ENCODE measurements around the gene PDSS1.

Gene PDSS1

DNA sequence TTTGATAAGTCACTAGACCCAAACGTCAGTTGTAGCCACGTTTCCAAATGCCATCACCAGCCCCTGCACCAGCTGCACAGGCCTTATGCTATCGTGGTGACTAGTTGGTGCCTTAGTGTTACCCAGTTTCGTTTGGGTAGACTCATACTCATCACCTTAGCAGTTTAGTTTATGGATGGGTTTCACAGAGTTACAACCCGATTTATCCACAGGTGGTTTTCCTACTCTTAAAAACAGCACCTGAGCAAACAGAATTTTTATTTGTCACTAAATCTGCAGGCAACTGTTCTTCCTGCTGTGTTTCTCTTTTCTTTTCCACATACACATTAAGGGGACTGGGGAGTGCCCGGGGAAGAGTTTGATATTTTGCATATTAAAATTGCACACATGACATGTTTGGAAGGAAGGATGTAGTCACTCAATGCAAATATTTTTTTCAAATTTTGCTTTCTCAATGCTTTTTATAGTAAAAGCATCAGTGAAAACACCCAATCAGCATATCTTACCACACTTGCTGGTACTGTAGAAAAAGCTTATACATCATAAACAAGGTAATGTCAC is 41.6 kb downstream of the PDSS1 start:
- Histone ChIP-seq H3K27me3 (replicated peaks; ENCODE audit: insufficient read depth, low read length) (no peaks in the 10 kb centered on the region), H3F3A (ENCODE audit: insufficient read depth, low read length) (peaks cover 30% of the 10 kb centered on the region), H3K79me2 (ENCODE audit: low read length) (peaks cover 28% of the 10 kb centered on the region), H3K36me3 (replicated peaks; ENCODE audit: insufficient read depth, low read length) (peaks cover 12% of the 10 kb centered on the region; the same call in 1 of the 2 replicates), H3K4me3 (ENCODE audit: low read length) (peak overlapping the region; percentile 28), H3K27ac (ENCODE audit: low read length) (peak overlapping the region; percentile 89), H3K9me3 (replicated peaks; ENCODE audit: insufficient read depth, low read length) (no peaks in the 10 kb centered on the region), H3K9ac (ENCODE audit: low read length) (peak overlapping the region; percentile 44), H2AFZ (ENCODE audit: low read length) (no peak overlapping the region), H4K20me1 (ENCODE audit: insufficient read depth, low read length) (no peaks in the 10 kb centered on the region), H3K4me2 (ENCODE audit: low read depth, low read length) (peak overlapping the region; percentile 42), H3K4me1 (ENCODE audit: low read length) (peaks cover 25% of the 10 kb centered on the region), H3K9me2 (replicated peaks; ENCODE audit: insufficient read depth, low read length) (no peaks in the 10 kb centered on the region)
- TF ChIP-seq, protein P1, sequence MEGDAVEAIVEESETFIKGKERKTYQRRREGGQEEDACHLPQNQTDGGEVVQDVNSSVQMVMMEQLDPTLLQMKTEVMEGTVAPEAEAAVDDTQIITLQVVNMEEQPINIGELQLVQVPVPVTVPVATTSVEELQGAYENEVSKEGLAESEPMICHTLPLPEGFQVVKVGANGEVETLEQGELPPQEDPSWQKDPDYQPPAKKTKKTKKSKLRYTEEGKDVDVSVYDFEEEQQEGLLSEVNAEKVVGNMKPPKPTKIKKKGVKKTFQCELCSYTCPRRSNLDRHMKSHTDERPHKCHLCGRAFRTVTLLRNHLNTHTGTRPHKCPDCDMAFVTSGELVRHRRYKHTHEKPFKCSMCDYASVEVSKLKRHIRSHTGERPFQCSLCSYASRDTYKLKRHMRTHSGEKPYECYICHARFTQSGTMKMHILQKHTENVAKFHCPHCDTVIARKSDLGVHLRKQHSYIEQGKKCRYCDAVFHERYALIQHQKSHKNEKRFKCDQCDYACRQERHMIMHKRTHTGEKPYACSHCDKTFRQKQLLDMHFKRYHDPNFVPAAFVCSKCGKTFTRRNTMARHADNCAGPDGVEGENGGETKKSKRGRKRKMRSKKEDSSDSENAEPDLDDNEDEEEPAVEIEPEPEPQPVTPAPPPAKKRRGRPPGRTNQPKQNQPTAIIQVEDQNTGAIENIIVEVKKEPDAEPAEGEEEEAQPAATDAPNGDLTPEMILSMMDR (IDR thresholded peaks at IDR 0.05; ENCODE audit: low read length) = no peak
- TF ChIP-seq EZH2 (optimal IDR thresholded peaks at IDR 0.05; ENCODE audit: low read depth, low read length) = no peak
- TF ChIP-seq EZH2phosphoT487 (IDR thresholded peaks at IDR 0.05; ENCODE audit: low read length) = no peak
- peak; percentile 89 for DNase-seq

GRCh38 chr10:26741368-26741767 is 43.9 kb downstream of the PDSS1 start:
- Histone ChIP-seq H2AFZ (ENCODE audit: low read length) (no peak overlapping the region), H3K9me2 (replicated peaks; ENCODE audit: insufficient read depth, low read length) (no peaks in the 10 kb centered on the region), H3K79me2 (ENCODE audit: low read length) (peaks cover 31% of the 10 kb centered on the region), H3K36me3 (replicated peaks; ENCODE audit: insufficient read depth, low read length) (peaks cover 16% of the 10 kb centered on the region; the same call in 1 of the 2 replicates), H3K4me2 (ENCODE audit: low read depth, low read length) (no peak overlapping the region), H3K4me1 (ENCODE audit: low read length) (peaks cover 28% of the 10 kb centered on the region), H3K4me3 (ENCODE audit: low read length) (no peak overlapping the region), H4K20me1 (ENCODE audit: insufficient read depth, low read length) (no peaks in the 10 kb centered on the region), H3K9me3 (replicated peaks; ENCODE audit: insufficient read depth, low read length) (no peaks in the 10 kb centered on the region), H3K27ac (ENCODE audit: low read length) (no peak overlapping the region), H3K9ac (ENCODE audit: low read length) (no peak overlapping the region), H3F3A (ENCODE audit: insufficient read depth, low read length) (peaks cover 30% of the 10 kb centered on the region), H3K27me3 (replicated peaks; ENCODE audit: insufficient read depth, low read length) (no peaks in the 10 kb centered on the region)
- no peak for TF ChIP-seq EZH2 (optimal IDR thresholded peaks at IDR 0.05; ENCODE audit: low read depth, low read length)
- no peak for TF ChIP-seq EZH2phosphoT487 (IDR thresholded peaks at IDR 0.05; ENCODE audit: low read length)
- TF ChIP-seq, protein P1 (IDR thresholded peaks at IDR 0.05; ENCODE audit: low read length) = no peak
- no peak for DNase-seq

DNA sequence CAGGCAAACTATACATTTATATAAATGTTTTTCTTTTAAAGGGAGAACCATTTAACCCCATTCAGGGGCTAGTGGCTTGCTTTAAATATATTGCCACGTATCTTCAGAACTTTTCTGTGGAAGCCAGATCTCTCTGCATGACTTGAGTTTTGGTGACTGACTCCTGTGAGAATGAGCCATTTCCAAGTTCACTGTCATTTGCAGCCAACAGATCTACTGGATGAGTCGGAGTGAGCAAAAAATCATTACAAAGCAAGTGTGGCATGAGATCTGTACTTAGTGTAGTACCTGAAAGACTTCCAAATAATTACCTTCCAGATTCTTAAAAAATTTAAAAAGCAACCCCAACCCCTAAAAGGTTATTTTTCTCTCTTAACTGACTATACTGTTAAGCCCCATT is 45.6 kb downstream of the PDSS1 start:
- Histone ChIP-seq H2AFZ (ENCODE audit: low read length) (no peak overlapping the region), H3F3A (ENCODE audit: insufficient read depth, low read length) (peaks cover 18% of the 10 kb centered on the region), H3K9me2 (replicated peaks; ENCODE audit: insufficient read depth, low read length) (no peaks in the 10 kb centered on the region), H3K4me1 (ENCODE audit: low read length) (peaks cover 14% of the 10 kb centered on the region), H3K4me3 (ENCODE audit: low read length) (no peak overlapping the region), H3K9me3 (replicated peaks; ENCODE audit: insufficient read depth, low read length) (no peaks in the 10 kb centered on the region), H3K9ac (ENCODE audit: low read length) (no peak overlapping the region), H3K4me2 (ENCODE audit: low read depth, low read length) (no peak overlapping the region), H3K27me3 (replicated peaks; ENCODE audit: insufficient read depth, low read length) (no peaks in the 10 kb centered on the region), H3K36me3 (replicated peaks; ENCODE audit: insufficient read depth, low read length) (peaks cover 16% of the 10 kb centered on the region; the same call in 1 of the 2 replicates), H3K27ac (ENCODE audit: low read length) (no peak overlapping the region), H4K20me1 (ENCODE audit: insufficient read depth, low read length) (no peaks in the 10 kb centered on the region), H3K79me2 (ENCODE audit: low read length) (peaks cover 26% of the 10 kb centered on the region)
- TF ChIP-seq EZH2 (optimal IDR thresholded peaks at IDR 0.05; ENCODE audit: low read depth, low read length) = no peak
- TF ChIP-seq, protein P1 (IDR thresholded peaks at IDR 0.05; ENCODE audit: low read length) = no peak
- no peak for TF ChIP-seq EZH2phosphoT487 (IDR thresholded peaks at IDR 0.05; ENCODE audit: low read length)
- DNase-seq = no peak

Data from MM.1S (cell line).